GM19328 (cell line): ENCODE results near the gene PCYOX1L.

Experiments
- ATAC-seq: cut with Tn5 transposase; IDR thresholded peaks from one replicate; pipeline ENCODE4 v1.9.1; 2021; ENCODE audit warnings: mild to moderate bottlenecking, moderate library complexity; ENCODE audit not compliant: unreplicated experiment

Gene PCYOX1L

DNA sequence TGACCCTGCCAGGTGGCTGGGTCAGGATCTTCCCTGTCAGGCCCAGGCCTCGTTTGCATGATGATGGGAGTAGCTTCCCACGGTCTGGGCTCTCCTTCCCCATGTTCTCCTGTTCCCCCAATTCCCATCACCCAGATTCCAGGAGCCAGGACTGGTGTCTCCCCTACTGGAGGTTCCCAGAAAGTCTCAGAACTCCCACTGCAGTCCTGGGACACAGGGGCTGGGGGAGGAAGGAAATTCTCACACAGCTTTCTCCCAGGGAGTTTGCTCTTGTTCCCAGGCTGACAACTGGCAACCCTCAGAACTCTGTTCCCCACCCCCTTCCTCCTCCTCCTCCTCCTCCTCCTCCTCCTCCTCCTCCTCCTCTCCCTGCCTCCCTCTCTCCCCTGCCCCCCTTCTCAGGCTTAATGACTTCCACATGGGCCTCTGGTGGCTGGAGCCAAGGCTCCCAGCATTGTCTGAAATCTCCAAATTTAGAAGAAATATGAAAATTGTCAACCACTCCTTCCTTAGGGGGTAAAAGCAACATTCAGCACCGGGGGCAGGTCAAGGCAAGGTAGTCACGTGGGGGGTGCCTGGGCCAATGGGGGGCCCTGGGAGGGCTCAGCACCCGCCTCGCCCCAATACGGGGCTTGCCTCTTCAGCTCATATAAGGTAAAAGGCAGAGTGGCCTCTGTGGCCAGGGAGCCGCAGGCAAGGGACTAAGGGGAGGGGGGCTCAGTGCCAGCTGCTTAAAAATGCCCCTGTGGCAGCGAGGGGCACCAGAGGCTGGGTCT is 48.5 kb downstream of the PCYOX1L start:
- ATAC-seq, result no peak

GRCh38 chr5:149406979-149407306 is 49.1 kb downstream of the PCYOX1L start:
- no peak for ATAC-seq

- no peak for ATAC-seq
These were observed 49.7 kb downstream of the PCYOX1L start for GRCh38 chr5:149407323-149408251.

- ATAC-seq, result no peak
These were observed 50.6 kb downstream of the PCYOX1L start for GRCh38 chr5:149408252-149409099.

- ATAC-seq, result no peak
These were observed 51.6 kb downstream of the PCYOX1L start for GRCh38 chr5:149409268-149409948.

GRCh38 chr5:149410071-149410470 is 52.2 kb downstream of the PCYOX1L start:
- no peak for ATAC-seq

DNA sequence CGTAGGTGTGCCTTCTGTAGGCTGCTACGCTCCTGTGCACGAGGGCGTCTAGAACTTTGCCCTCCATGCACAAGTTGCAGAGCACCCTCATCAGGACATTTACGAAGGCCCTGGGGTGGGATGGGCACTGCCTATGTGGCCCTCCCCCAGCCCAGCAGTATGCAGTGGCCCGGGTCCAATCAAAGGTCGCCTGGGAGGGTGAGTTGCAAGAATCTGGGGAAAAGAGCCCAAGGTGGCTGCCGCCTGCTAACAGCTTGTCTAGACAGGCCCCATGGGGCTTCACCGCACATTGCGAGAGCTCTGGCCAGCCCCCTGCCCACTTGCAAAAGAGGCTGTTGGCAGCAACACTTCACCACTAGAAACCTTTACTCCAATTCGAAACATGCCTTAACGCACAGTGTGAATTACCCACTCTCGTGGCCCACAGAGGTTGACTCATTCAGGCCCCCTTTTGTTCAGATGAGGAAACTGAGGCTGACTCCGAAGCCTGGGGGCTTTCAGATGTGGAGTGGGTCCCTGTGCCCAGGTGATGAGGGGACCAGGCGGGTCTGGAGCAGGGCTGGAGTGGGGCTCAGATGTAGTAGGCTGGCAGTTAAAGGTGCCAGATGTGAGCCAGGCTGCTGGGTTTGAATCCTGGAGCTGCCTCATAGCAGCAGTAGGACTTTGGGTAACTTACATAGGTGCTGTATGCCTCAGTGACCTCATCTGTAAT is 53.0 kb downstream of the PCYOX1L start:
- no peak for ATAC-seq

GRCh38 chr5:149411738-149412519 is 54.1 kb downstream of the PCYOX1L start:
- no peak for ATAC-seq

DNA sequence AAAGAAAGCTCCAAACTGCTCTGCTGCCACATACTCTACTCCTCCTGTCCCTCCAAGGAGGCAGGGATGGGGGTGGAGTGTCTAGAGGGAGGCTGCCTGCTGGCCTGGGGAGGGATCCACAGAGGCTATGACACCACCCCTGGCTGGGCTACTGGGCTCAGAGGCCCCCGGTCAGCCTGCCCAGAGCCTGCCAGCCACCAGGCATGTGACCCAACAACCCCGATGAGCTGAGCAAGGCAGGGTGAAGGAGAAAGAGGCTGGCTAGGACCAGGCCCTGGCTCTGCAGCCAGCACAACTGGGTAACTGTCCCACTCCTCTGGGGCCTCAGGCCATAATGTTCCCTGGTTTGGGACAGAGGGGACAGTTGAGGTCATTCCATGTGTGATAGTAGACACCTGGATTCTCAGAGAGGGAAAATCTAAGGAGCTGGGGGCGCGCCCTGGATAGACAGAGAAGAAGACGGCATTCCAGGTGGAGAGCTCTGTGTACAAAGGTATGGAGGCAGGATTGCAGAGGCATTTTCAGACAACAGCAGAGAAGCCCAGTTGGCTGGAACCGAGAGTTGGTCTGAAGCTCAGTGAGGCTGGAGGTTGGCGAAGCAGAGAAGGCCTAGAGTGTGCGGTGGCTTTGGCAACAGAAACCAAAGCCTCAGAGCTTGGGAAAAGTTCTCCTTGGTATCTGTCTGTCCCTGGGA is 55.1 kb downstream of the PCYOX1L start:
- ATAC-seq, result no peak

GRCh38 chr5:149413477-149414210 is 55.8 kb downstream of the PCYOX1L start:
- ATAC-seq, result no peak

GRCh38 chr5:149414405-149415065 is 56.7 kb downstream of the PCYOX1L start:
- no peak for ATAC-seq

DNA sequence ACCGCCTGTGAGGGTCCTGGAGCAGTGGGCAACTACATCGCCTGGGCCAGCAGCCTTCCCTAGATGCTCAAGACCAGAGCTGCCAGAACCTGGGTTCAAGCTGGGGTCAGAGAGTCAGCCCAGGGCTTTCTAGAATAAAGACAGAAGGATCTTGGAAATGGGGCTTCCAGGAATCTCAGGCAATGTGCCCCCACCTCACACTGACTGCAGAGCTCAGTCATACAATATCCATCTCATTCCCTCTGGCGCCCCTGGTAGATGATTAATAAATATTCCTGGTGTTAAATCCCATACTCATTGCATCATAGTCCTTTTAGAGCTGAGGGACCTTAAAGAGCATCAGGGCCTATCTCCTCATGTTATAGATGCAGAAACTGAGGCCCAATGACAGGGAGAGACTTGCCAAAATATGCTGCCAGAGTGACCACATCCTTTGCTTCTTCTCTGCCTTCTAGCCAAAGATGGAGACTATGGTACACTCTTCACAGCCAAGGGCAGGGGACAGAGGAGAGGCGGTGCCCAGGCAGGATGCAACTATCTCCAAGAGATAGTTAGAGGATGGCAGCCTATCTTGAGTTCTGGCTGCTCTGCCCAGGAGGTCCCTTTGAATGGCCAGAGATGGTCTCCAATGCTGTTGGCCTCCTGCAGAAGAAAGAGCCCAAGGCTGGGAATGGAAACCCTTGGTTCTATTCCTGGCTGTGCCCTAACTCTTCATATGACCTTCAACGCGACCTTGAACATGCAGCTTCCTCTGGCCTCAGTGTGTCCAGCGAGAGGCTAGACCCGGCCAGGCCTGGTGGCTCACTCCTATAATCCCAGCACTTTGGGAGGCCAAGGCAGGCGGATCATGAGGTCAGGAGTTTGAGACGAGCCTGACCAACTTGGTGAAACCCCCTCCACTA is 57.5 kb downstream of the PCYOX1L start:
- no peak for ATAC-seq

- no peak for ATAC-seq
These were observed 59.3 kb downstream of the PCYOX1L start for GRCh38 chr5:149416987-149417710.

DNA sequence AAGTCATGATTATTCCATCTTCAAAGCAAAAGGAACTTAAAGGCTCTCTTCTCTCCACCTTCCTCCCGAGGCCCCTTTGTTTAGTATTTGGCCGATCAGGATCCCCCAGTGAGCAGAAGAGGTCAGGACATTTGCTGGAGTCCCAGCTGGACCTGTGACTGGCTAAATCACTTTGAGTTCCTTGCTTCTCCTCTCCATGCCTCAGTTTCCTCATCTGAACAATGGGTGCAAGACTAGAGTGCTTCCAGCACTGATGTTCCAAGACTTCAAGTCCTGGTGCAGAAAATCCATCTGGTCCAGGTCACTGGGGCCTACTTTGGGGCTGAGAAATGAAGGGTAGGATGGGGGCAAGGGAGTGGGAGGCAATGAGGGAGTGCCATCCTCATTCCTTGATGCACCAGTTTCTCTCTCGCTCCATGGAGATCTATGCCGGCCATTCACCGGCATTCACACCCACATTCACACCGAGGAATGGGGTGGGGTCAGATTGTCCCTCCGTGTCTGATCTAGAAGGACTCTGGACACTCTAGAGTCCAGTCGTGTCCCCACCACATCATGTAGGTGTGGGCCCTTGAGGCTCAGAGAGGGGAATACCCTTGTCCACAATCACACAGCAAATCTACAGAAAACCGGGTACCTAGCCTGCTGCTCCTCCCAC is 60.0 kb downstream of the PCYOX1L start:
- ATAC-seq, result no peak

- ATAC-seq, result no peak
These were observed 61.2 kb downstream of the PCYOX1L start for GRCh38 chr5:149418910-149419531.
